ENCODE measurements around the gene SOX14. TPM values are rescaled to one million over a fixed set of nuclear protein-coding genes. Genes with fewer than 3 reads are reported as not detected.

Gene SOX14
- total RNA-seq, 1 donor from 2014 or later: not detected

Other genes with a start within 250 kb of the SOX14 start
- not detected in 2 replicates for gene CLDN18, start 245.8 kb downstream of the SOX14 start, total RNA-seq

Data from myocyte (in vitro differentiated cells).